ENCODE data around the gene DPEP3.

The DPEP3 gene

DNA sequence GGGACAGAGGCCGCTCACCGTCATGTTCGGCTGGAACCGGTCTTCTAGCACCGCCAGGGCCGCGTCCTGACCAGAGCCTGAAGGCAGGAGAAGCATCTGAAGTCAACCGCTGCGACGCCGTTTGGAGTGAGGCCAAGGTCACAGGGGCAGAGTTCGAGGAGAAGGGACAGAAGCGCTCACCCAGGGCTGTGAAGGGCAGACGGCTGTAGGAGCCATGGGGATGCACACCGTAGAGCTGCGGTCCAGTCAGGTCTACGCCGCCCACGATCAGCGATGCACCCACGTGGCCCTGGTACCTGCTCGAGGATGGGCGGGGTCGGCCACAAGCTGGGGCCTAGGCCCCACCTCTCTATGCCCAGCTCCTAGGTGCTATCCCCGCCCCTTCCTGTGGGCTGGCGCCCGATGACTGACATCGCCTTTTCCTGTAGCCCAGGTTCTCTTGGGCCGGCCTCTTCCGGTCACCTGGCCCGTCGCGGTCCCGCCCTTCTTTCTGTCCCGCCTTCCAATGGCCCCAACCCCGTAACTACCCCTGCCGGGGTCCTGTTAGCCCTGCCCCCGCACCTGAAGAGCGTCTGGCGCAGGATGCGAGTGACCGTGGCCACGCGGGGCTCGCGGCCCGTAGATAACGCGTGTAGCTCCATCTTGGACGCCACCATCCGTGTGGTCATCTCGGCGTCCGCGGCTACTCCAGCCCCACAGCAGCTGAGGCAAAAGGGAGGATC is 44.7 kb downstream of the DPEP3 start:
- Histone ChIP-seq H3K36me3 (peaks cover 45% of the 10 kb centered on the region), H3K9ac (peak overlapping the region; percentile 95), H3K4me1 (peaks cover 41% of the 10 kb centered on the region), H3K4me2 (peak overlapping the region; percentile 88), H4K20me1 (peaks cover 36% of the 10 kb centered on the region), H3K27me3 (no peaks in the 10 kb centered on the region), H3K27ac (peak overlapping the region; percentile 96), H3K4me3 (peak overlapping the region; percentile 93), H3K9me3 (no peaks in the 10 kb centered on the region)
- TF ChIP-seq Cebpa-rat (IDR thresholded peaks at IDR 0.05), result no peak

DNA sequence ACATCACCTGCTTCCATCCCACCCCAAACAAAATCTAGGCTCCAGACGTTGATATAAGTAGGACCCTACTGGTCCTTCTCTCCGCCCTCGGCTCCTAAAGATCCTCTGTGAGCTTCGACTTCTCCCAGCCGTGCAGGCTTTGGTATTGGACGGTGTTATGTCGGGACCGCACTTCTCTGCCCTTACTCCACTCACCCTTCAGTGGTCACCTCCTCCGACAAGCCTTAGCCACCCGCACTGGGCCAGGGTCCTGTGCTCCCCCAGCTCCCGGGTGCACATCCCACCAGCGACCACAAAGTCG is 45.2 kb downstream of the DPEP3 start:
- H3K4me2 ChIP-seq, result peak overlapping the region; percentile 88
- peak overlapping the region; percentile 93 for H3K4me3 ChIP-seq
- peaks cover 36% of the 10 kb centered on the region for H4K20me1 ChIP-seq
- H3K36me3 ChIP-seq, result peaks cover 50% of the 10 kb centered on the region
- H3K27me3 ChIP-seq, result no peaks in the 10 kb centered on the region
- H3K9me3 ChIP-seq, result no peaks in the 10 kb centered on the region
- peak overlapping the region; percentile 95 for H3K9ac ChIP-seq
- H3K4me1 ChIP-seq, result peaks cover 36% of the 10 kb centered on the region
- TF ChIP-seq Cebpa-rat (IDR thresholded peaks at IDR 0.05), result no peak
- H3K27ac ChIP-seq, result peak overlapping the region; percentile 96; the same call in 1 of the 2 replicates

DNA sequence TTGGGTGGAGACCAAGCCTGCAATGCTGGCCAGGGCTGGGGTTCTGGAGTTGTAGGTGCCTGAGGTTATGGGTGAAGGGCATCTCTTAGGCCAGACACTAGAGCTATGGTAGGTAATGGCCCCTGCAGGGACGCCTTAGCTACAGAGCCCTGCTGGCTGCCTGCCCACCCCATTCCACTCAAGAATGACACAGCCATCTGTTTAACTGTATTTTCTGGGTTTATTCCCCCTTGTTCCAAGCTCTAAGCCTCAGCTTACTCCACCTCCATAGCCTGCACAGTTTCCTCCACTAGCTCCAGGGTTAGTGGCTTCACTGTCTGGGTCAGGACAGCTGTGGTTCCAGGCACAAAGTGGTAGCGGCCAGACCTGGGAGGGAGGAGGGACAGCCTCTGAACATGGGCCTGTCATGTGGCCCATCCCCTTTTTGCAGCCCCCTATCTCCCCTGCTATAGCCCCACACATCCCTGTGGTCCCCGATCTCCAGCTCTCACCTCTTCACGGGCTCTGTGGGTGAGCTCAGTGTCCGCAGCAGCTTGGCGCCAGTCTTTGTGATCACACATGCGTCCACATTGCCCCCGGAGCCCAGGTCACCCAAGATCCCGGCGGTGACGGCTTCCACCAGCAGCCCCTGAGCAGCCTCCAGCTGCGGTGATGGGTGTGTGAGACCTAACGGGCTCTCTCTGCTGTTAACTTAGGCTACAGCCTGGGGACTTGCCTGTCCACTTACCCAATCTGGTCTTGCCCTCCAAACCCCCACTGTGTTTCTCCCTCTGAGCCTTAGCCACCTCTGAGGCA is 45.8 kb downstream of the DPEP3 start:
- no peaks in the 10 kb centered on the region for H3K9me3 ChIP-seq
- H3K4me1 ChIP-seq, result peaks cover 36% of the 10 kb centered on the region
- peaks cover 56% of the 10 kb centered on the region for H3K36me3 ChIP-seq
- peaks cover 40% of the 10 kb centered on the region for H4K20me1 ChIP-seq
- peak overlapping the region; percentile 93; the same call in 1 of the 2 replicates for H3K4me3 ChIP-seq
- no peaks in the 10 kb centered on the region for H3K27me3 ChIP-seq
- peak overlapping the region; percentile 88 for H3K4me2 ChIP-seq
- 0 out of 2 replicates have a peak overlapping the region, but pooled peaks have one; percentile 96 for H3K27ac ChIP-seq
- TF ChIP-seq Cebpa-rat (IDR thresholded peaks at IDR 0.05), result no peak
- H3K9ac ChIP-seq, result peak overlapping the region; percentile 95

DNA sequence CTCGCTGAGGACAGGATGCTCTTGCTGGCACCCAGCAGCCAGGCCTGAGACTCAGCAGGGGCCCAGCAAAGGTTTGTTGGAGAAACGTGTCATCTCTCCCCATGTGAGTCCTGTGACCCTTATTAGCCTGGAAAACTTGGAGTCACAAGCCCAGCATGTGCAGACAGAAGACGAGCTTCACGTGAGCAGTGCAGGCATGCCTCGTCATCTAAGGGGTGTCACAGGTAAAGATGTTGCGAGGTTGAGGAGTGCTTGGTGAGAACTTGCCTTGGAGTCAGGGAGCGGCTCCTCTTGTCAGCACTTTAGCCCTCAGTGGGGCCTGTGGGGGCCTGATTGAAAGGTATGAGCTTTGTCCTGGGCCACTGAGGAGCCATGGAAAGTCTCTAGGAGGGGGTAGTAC is 46.5 kb downstream of the DPEP3 start:
- no peaks in the 10 kb centered on the region for H3K9me3 ChIP-seq
- no peak for TF ChIP-seq Cebpa-rat (IDR thresholded peaks at IDR 0.05)
- no peaks in the 10 kb centered on the region for H3K27me3 ChIP-seq
- H3K4me2 ChIP-seq, result no peak overlapping the region
- no peak overlapping the region for H3K27ac ChIP-seq
- no peak overlapping the region for H3K4me3 ChIP-seq
- H3K9ac ChIP-seq, result no peak overlapping the region
- peaks cover 39% of the 10 kb centered on the region for H3K4me1 ChIP-seq
- H4K20me1 ChIP-seq, result peaks cover 47% of the 10 kb centered on the region
- peaks cover 63% of the 10 kb centered on the region for H3K36me3 ChIP-seq

DNA sequence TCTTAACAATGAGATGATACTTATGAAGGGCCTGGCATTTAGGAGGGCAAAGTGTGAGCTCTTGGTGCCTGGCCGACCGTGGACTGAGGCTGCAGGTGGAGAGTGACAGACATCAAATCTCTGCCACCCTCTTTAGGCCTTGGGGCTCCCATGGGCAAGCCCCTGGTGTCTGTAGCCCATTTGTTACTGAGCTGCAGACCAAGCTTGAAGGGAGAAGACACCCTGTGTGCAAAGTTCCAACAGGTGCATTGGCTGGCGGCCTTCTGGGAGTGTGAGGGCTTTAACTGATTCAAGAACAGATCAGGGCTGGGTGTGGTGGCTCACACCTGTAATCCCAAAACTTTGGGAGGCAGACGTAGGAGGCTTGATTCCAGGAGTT is 47.8 kb downstream of the DPEP3 start:
- Histone ChIP-seq H3K27me3 (no peaks in the 10 kb centered on the region), H3K27ac (no peak overlapping the region), H4K20me1 (peaks cover 59% of the 10 kb centered on the region), H3K9ac (no peak overlapping the region), H3K4me3 (no peak overlapping the region), H3K4me2 (no peak overlapping the region), H3K4me1 (peaks cover 46% of the 10 kb centered on the region), H3K36me3 (peaks cover 75% of the 10 kb centered on the region), H3K9me3 (no peaks in the 10 kb centered on the region)
- TF ChIP-seq Cebpa-rat (IDR thresholded peaks at IDR 0.05), result no peak

DNA sequence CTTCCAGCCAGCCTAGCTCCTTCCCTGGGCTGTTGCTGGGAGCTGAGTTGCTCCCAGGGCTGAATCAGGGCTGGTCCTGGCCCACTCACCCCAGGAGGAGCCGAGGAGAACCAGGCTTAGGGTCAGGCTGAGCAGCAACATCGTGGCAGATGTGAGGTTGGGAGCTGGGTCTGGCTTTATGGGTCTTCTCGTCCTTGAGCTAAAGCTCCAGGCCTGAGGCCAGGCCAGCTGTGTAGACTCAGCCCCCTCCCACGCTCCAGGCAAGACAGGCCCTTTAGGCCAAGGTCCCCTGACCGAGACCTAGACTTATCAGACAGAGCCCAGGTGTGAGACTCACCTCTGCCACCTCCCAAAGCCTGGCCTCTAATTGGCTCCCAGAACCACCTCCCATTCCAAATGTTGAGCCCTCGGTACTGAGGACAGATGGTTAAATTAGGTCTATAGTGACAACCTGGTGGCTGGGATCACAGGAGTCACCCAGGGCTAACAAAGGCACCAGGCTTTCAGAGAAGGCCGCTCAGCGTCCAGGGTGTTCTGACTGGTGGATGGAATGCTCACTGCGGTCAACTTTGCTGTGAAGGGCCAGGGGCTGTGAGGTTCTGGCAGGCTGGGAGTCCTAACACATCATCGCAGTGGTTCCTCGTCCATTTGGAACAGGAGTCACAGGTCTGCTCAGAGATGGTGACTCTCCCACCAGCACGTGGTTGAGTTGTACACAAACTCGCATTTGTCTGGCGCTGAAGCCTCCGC is 48.4 kb downstream of the DPEP3 start, which contains the start of gene CTRL:
Gene CTRL (minus strand): TSS at position 151 of the 750 bp plus-strand sequence. CDS start 10 bp downstream, at position 141.
- no peaks in the 10 kb centered on the region for H3K9me3 ChIP-seq
- H3K4me1 ChIP-seq, result peaks cover 46% of the 10 kb centered on the region
- H4K20me1 ChIP-seq, result peaks cover 65% of the 10 kb centered on the region
- TF ChIP-seq Cebpa-rat (IDR thresholded peaks at IDR 0.05), result no peak
- no peak within 1 kb of the TSS for H3K27ac ChIP-seq
- 0 out of 2 replicates have a peak within 1 kb of the TSS, but pooled peaks have one; percentile 10 for H3K9ac ChIP-seq
- H3K4me2 ChIP-seq, result no peak within 1 kb of the TSS
- peaks cover 81% of the 10 kb centered on the region for H3K36me3 ChIP-seq
- no peaks in the 10 kb centered on the region for H3K27me3 ChIP-seq
- no peak within 1 kb of the TSS for H3K4me3 ChIP-seq

DNA sequence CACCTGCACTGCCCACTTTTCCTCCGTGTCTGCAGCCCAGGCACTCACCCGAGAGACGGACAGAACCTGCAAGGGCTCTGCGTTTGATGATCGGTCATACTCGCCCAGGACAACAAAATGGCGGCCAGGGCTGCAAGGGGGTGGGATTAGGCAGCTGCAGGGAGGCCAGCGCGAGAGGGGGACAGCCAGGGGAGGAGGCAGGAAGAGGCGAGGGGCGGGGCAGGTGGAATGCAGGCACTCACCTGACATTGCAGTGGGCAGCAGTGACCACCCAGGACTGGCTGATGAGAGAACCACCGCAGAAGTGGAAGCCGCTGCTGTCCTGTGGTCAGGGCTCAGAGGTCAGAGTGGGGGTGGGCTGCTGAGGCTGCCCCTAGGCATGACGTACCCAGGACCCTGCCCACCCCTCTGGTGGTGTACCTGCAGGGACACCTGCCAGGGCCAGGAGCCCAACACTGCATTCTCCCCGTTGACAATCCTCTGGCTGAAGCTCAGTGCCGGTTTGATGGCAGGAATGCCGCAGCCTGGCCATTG is 49.6 kb downstream of the DPEP3 start:
- TF ChIP-seq Cebpa-rat (IDR thresholded peaks at IDR 0.05), result no peak
- H3K4me3 ChIP-seq, result no peak overlapping the region
- no peaks in the 10 kb centered on the region for H3K9me3 ChIP-seq
- H3K27ac ChIP-seq, result no peak overlapping the region
- H4K20me1 ChIP-seq, result peaks cover 76% of the 10 kb centered on the region
- no peak overlapping the region for H3K9ac ChIP-seq
- peaks cover 56% of the 10 kb centered on the region for H3K4me1 ChIP-seq
- H3K36me3 ChIP-seq, result peaks cover 81% of the 10 kb centered on the region
- H3K27me3 ChIP-seq, result no peaks in the 10 kb centered on the region
- no peak overlapping the region for H3K4me2 ChIP-seq

DNA sequence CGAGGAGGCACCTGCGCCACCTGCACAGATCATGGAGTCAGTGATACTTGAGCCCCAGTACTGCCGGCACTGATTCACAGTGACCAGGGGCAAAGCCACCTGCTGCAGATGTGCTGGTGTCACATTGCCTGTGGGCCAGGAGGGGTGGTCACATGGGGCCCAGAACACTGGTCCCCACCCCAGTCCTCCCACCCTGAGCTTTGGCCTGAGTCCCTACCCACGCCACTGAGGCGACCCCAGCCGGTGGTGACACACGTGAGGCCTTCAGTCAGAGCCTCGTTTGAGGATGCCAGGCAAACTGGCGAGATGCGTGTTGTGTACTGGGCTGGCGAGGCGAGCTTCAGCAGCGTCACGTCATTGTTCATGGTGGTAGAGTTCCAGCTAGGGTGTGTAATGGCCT is 50.1 kb downstream of the DPEP3 start:
- TF ChIP-seq Cebpa-rat (IDR thresholded peaks at IDR 0.05), result no peak
- peaks cover 56% of the 10 kb centered on the region for H3K4me1 ChIP-seq
- H3K9me3 ChIP-seq, result no peaks in the 10 kb centered on the region
- no peaks in the 10 kb centered on the region for H3K27me3 ChIP-seq
- peaks cover 78% of the 10 kb centered on the region for H3K36me3 ChIP-seq
- no peak overlapping the region for H3K27ac ChIP-seq
- peaks cover 77% of the 10 kb centered on the region for H4K20me1 ChIP-seq
- H3K4me2 ChIP-seq, result no peak overlapping the region
- H3K4me3 ChIP-seq, result no peak overlapping the region
- no peak overlapping the region for H3K9ac ChIP-seq

DNA sequence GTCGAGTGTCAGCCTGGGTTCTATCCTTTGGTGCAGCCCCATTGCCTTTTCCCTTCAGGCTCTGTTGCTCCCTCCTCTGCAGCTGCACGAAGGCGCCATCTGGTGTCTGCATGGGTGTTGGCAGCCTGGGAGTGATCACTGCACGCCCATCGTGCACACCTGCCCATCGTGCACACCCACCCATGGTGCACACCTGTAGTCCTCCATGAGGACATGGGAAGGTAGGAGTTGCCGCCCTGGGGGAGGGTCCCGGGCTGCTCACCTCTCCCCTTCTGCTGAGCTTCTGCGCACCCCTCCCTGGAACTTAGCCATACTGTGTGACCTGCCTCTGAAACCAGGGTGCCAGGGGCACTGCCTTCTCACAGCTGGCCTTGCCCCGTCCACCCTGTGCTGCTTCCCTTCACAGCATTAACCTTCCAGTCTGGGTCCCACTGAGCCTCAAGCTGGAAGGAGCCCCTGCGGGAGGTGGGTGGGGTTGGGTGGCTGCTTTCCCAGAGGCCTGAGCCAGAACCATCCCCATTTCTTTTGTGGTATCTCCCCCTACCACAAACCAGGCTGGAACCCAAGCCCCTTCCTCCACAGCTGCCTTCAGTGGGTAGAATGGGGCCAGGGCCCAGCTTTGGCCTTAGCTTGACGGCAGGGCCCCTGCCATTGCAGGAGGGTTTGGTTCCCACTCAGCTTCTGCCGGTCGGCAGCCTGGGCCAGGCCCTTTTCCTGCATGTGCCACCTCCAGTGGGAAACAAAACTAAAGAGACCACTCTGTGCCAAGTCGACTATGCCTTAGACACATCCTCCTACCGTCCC is 51.5 kb downstream of the DPEP3 start:
- H3K27me3 ChIP-seq, result no peaks in the 10 kb centered on the region
- H4K20me1 ChIP-seq, result peaks cover 75% of the 10 kb centered on the region
- peaks cover 69% of the 10 kb centered on the region for H3K36me3 ChIP-seq
- no peak for TF ChIP-seq Cebpa-rat (IDR thresholded peaks at IDR 0.05)
- H3K9me3 ChIP-seq, result no peaks in the 10 kb centered on the region
- H3K4me3 ChIP-seq, result no peak overlapping the region
- peaks cover 62% of the 10 kb centered on the region for H3K4me1 ChIP-seq
- H3K27ac ChIP-seq, result peak overlapping the region; percentile 82
- H3K4me2 ChIP-seq, result peak overlapping the region; percentile 91
- peak overlapping the region; percentile 40; the same call in 1 of the 2 replicates for H3K9ac ChIP-seq
